ENCODE data around the gene AIPL1. TPM values are rescaled to one million over a fixed set of nuclear protein-coding genes. Genes with fewer than 3 reads are reported as not detected.

AIPL1 gene
- total and polyA plus RNA-seq, 4 donors: not detected

DNA sequence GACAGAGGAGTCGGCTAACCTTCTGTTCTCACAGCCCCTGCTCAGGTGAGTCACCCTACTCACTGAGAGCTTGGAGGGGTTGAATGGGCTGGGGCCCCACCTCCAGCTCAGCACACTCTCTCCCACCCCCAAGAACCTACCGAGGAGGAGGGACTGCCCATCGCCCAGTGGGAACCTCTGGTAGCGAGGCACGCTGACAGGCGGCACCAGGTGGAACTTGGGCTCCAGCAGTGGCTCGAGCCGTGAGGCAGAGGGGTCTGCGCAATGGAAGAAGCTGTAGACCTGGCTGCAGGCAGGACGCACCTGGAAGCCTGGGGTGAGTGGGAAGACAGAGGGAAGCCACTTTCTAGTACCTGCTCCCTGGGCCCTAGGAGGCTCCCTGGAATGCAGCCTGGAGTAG, 37.6 kb upstream of the AIPL1 start:
- no peak overlapping the region for H3K27ac ChIP-seq (ENCODE audit: low read depth in 1 of 2, low read length in 1 of 2)
- DNase-seq (no peak), ATAC-seq (ENCODE audit: insufficient read depth, low FRiP score) (no peak)
- WGBS, 2 donors: 93 to 96% methylated on average over 10 of the region's 10 CpGs
- H3K27me3 ChIP-seq (ENCODE audit: control insufficient read depth in 3 of 3, insufficient read depth in 3 of 3, low read length in 2 of 3): no peaks in the 10 kb centered on the region
- H3K4me3 ChIP-seq: no peak overlapping the region
- TF ChIP-seq CTCF (IDR thresholded peaks at IDR 0.05; ENCODE audit: control extremely low read depth, extremely low read depth): no peak
- H3K9me3 ChIP-seq (ENCODE audit: control insufficient read depth in 4 of 4, insufficient read depth in 3 of 4, low read length in 3 of 4): no peaks in the 10 kb centered on the region
- no peaks in the 10 kb centered on the region for H3K4me1 ChIP-seq (ENCODE audit: control insufficient read depth in 5 of 5, insufficient read depth in 5 of 5, low read length in 5 of 5)
- H3K36me3 ChIP-seq (ENCODE audit: control insufficient read depth in 4 of 4, insufficient read depth in 4 of 4, low read length in 4 of 4): peaks cover 0 to 7% (median 0%) of the 10 kb centered on the region in 4 donors
- no peak overlapping the region for H3K9ac ChIP-seq (ENCODE audit: insufficient read depth in 1 of 2, low read length in 2 of 2)

DNA sequence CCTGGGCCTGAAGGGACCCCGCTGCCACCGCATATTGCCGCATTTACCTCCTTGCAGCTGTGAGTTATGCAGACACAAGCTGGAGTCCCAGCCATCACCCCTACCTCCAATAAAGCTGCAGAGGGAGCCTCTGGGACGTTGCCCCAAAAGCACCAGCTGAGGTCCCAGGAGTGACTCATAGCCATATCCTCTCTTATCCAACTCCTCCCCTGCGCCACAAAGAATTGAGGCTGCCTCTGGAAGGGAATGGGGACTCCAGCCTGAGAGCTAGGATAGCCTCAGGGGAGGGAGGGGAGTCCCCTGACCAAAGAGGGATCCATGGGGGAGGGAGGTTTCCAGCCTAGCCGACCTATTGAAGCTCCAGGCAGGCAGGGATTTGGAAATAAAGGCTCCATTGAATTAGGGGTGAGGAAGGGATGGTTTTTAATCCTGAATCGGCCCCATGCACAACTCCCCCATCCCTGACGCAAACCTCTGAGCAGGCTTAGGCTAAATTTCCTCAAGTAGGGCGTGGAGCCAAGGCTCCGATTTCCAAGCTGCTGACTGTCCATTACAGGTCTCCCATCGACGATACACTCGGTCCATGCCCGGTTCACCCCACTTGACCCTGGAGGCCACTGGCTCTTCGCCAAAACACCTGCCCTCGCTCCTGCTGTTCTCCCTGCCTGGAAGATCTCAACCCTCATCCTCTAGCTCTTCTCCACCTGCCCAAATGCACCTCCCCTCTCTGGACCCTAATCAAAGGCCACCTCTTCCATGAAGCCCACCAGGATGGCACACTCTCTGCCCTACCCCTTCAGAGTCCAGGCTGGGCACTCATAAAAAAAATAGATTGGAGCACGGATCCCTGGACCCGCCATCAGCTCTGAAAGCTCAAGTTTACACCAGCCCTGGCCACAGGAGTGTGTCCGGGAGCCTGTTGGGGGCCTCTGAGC, 36.9 kb upstream of the AIPL1 start:
- H3K27ac ChIP-seq (ENCODE audit: low read depth in 1 of 2, low read length in 1 of 2): no peak overlapping the region
- peaks cover 0 to 7% (median 0%) of the 10 kb centered on the region in 4 donors for H3K36me3 ChIP-seq (ENCODE audit: control insufficient read depth in 4 of 4, insufficient read depth in 4 of 4, low read length in 4 of 4)
- H3K9ac ChIP-seq (ENCODE audit: insufficient read depth in 1 of 2, low read length in 2 of 2): no peak overlapping the region
- TF ChIP-seq CTCF (IDR thresholded peaks at IDR 0.05; ENCODE audit: control extremely low read depth, extremely low read depth): no peak
- H3K4me1 ChIP-seq (ENCODE audit: control insufficient read depth in 5 of 5, insufficient read depth in 5 of 5, low read length in 5 of 5): no peaks in the 10 kb centered on the region
- H3K9me3 ChIP-seq (ENCODE audit: control insufficient read depth in 4 of 4, insufficient read depth in 3 of 4, low read length in 3 of 4): no peaks in the 10 kb centered on the region
- 83 to 85% methylated on average over 19 of the region's 19 CpGs for WGBS, 2 donors
- H3K27me3 ChIP-seq (ENCODE audit: control insufficient read depth in 3 of 3, insufficient read depth in 3 of 3, low read length in 2 of 3): no peaks in the 10 kb centered on the region
- DNase-seq (no peak), ATAC-seq (ENCODE audit: insufficient read depth, low FRiP score) (no peak)
- H3K4me3 ChIP-seq: no peak overlapping the region

GRCh38 chr17:6470751-6471521, 36.0 kb upstream of the AIPL1 start:
- no peak for TF ChIP-seq CTCF (IDR thresholded peaks at IDR 0.05; ENCODE audit: control extremely low read depth, extremely low read depth)
- H3K9me3 ChIP-seq (ENCODE audit: control insufficient read depth in 4 of 4, insufficient read depth in 3 of 4, low read length in 3 of 4): no peaks in the 10 kb centered on the region
- no peak overlapping the region for H3K9ac ChIP-seq (ENCODE audit: insufficient read depth in 1 of 2, low read length in 2 of 2)
- H3K4me1 ChIP-seq (ENCODE audit: control insufficient read depth in 5 of 5, insufficient read depth in 5 of 5, low read length in 5 of 5): no peaks in the 10 kb centered on the region
- DNase-seq: no peak
- no peak for ATAC-seq (ENCODE audit: insufficient read depth, low FRiP score)
- peaks cover 0 to 7% (median 0%) of the 10 kb centered on the region in 4 donors for H3K36me3 ChIP-seq (ENCODE audit: control insufficient read depth in 4 of 4, insufficient read depth in 4 of 4, low read length in 4 of 4)
- H3K27ac ChIP-seq (ENCODE audit: low read depth in 1 of 2, low read length in 1 of 2): no peak overlapping the region
- no peak overlapping the region for H3K4me3 ChIP-seq
- WGBS, 2 donors: 93 to 94% methylated on average over 17 of the region's 17 CpGs
- no peaks in the 10 kb centered on the region for H3K27me3 ChIP-seq (ENCODE audit: control insufficient read depth in 3 of 3, insufficient read depth in 3 of 3, low read length in 2 of 3)

All from lung (tissue), 12 donors.